Osteoblast (primary cell): ENCODE results near the gene SH3BP5. TPM values are rescaled to one million over a fixed set of nuclear protein-coding genes. Genes with fewer than 3 reads are reported as not detected.

ENCODE experiments used
- DNase-seq: peaks from one replicate; pipeline ENCODE4 v3.0.0; 2011; ENCODE audit warnings: low spot score, mixed read lengths; ENCODE audit not compliant: insufficient read length; ENCODE audit errors: missing footprints
- H2AFZ ChIP-seq: 2 replicates; pipeline ENCODE4 v1.6.0; 2011; ENCODE audit warnings: mild to moderate bottlenecking, low read length
- H3K27ac ChIP-seq: 2 replicates; pipeline ENCODE4 v1.5.1; 2011; ENCODE audit warnings: mild to moderate bottlenecking, low read depth, low read length, moderate library complexity
- H3K27me3 ChIP-seq: 2 replicates; pipeline ENCODE4 v1.6.0; 2012; ENCODE audit warnings: mild to moderate bottlenecking, control low read depth, inconsistent platforms, low read length, moderate library complexity; ENCODE audit not compliant: insufficient read depth
- H3K36me3 ChIP-seq: 2 replicates; pipeline ENCODE4 v1.5.1; 2011; ENCODE audit warnings: mild to moderate bottlenecking, low read length, control low read depth, moderate library complexity; ENCODE audit not compliant: insufficient read depth
- H3K4me1 ChIP-seq: 2 replicates; pipeline ENCODE4 v1.5.1; 2011; ENCODE audit warnings: mild to moderate bottlenecking, low read length, control low read depth, moderate library complexity; ENCODE audit not compliant: insufficient read depth
- H3K4me2 ChIP-seq: 2 replicates; pipeline ENCODE4 v1.6.0; 2011; ENCODE audit warnings: mild to moderate bottlenecking, low read length; ENCODE audit not compliant: insufficient read depth
- H3K4me3 ChIP-seq: fragments of 200-600 bp; sonication (generic); 3 replicates; pipeline ENCODE4 v1.5.1; 2012; ENCODE audit warnings: mild to moderate bottlenecking, low read length, inconsistent platforms; ENCODE audit not compliant: insufficient read depth
- H3K79me2 ChIP-seq: 2 replicates; pipeline ENCODE4 v1.6.0; 2012; ENCODE audit warnings: mild to moderate bottlenecking, low read length, control low read depth, inconsistent platforms; ENCODE audit not compliant: insufficient read depth
- H3K9me3 ChIP-seq: 2 replicates; pipeline ENCODE4 v1.5.1; 2011; ENCODE audit warnings: low read depth, low read length, control low read depth
- H4K20me1 ChIP-seq: 2 replicates; pipeline ENCODE4 v1.6.0; 2012; ENCODE audit warnings: mild to moderate bottlenecking, low read length, control low read depth; ENCODE audit not compliant: insufficient read depth
- total RNA-seq: library from RNA; depleted of rRNA; stranded (reverse); fragments of >200 nt; gene quantifications from 2 replicates; pipeline ENCODE4 v1.2.3, GENCODE V29; 2012
- TF ChIP-seq, protein P1 (sequence below): IDR thresholded peaks from 2 replicates; pipeline ENCODE4 v1.5.1; 2011; ENCODE audit warnings: mild to moderate bottlenecking, low read depth, low read length, moderate library complexity; ENCODE audit errors: extremely low read depth

The SH3BP5 gene
- total RNA-seq, 1 donor = 67.3 TPM

DNA sequence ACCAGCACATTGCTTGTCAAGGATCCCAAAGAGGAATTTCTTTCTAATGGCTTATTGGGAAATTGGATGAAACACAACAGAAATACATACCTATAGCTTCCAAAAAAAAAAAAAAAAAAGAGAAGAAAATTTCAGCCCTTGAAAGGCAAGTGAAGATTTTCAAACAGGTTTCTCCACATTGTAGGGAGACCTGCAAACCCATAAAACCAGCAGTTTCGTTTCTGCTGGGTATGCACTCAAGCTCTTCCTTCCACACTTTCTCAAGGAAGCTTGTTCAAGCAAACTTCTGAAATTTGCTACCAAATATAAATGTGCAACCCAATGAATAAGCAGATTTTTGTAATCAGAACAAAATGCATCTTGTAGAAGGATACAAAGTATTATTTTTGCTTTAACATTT lies 15.9 kb upstream of the SH3BP5 start:
- Histone ChIP-seq H3K4me2 (no peak overlapping the region), H3K4me1 (no peaks in the 10 kb centered on the region), H3K27me3 (peaks cover 3% of the 10 kb centered on the region), H3K9me3 (no peaks in the 10 kb centered on the region), H3K27ac (no peak overlapping the region), H4K20me1 (no peaks in the 10 kb centered on the region), H3K36me3 (no peaks in the 10 kb centered on the region), H3K79me2 (no peaks in the 10 kb centered on the region), H2AFZ (no peak overlapping the region), H3K4me3 (no peak overlapping the region)
- no peak for DNase-seq
- TF ChIP-seq, protein P1, sequence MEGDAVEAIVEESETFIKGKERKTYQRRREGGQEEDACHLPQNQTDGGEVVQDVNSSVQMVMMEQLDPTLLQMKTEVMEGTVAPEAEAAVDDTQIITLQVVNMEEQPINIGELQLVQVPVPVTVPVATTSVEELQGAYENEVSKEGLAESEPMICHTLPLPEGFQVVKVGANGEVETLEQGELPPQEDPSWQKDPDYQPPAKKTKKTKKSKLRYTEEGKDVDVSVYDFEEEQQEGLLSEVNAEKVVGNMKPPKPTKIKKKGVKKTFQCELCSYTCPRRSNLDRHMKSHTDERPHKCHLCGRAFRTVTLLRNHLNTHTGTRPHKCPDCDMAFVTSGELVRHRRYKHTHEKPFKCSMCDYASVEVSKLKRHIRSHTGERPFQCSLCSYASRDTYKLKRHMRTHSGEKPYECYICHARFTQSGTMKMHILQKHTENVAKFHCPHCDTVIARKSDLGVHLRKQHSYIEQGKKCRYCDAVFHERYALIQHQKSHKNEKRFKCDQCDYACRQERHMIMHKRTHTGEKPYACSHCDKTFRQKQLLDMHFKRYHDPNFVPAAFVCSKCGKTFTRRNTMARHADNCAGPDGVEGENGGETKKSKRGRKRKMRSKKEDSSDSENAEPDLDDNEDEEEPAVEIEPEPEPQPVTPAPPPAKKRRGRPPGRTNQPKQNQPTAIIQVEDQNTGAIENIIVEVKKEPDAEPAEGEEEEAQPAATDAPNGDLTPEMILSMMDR = no peak

DNA sequence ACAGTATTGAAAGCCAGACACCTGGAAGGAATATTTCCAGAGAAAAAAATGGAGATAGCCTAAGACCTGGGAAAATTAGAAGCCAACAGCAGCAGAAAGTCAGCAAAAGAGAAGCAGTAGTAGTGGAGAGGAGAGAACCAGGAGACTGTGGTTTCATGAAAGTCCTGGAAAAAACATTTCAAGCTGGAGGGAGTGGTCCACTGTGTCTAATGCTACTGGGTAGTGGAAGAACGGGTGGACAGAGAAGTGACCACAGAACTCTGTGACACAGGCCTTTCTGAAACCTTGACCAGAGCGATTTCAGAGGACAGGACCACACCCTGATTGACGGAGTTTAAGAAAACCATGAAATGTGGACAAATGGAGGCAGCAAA lies 15.3 kb upstream of the SH3BP5 start:
- H3K27ac ChIP-seq = no peak overlapping the region
- no peaks in the 10 kb centered on the region for H3K9me3 ChIP-seq

DNA sequence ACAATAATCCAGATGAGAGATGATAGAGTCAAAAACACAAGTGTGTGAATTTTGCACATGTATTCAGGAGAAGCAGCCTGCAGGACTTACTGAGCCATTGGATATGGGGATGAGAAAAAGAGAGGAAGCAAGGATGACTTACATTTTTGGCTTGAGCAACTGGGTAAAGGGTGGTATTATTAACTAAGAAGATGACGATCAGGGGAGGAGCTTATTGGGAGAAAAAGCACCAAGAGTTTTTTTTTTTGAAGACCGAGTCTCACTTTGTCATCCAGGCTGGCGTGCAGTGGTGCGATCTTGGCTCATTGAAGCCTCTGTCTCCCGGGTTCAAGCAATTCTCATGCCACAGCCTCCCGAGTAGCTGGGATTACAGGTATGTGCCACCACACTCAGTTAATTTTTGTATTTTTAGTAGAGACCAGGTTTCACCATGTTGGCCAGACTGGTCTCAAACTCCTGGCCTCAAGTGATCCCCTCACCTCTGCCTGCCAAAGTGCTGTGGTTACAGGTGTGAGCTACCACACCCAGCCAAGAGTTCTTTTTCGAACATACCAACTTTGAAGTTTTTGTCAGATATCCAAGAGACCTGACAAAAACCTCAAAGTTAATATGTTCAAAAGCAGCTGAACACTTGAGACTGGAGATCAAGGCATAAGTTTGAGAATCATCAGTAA lies 14.8 kb upstream of the SH3BP5 start:
- no peaks in the 10 kb centered on the region for H3K4me1 ChIP-seq
- H3K36me3 ChIP-seq = no peaks in the 10 kb centered on the region
- no peak overlapping the region for H3K4me2 ChIP-seq
- peaks cover 3% of the 10 kb centered on the region for H3K27me3 ChIP-seq
- no peak for DNase-seq
- no peak overlapping the region for H3K27ac ChIP-seq
- TF ChIP-seq, protein P1 = no peak
- H4K20me1 ChIP-seq = no peaks in the 10 kb centered on the region
- no peaks in the 10 kb centered on the region for H3K9me3 ChIP-seq
- H3K4me3 ChIP-seq = no peak overlapping the region
- no peaks in the 10 kb centered on the region for H3K79me2 ChIP-seq
- no peak overlapping the region for H2AFZ ChIP-seq

More for the DNA sequence above, 15.3 kb upstream of the SH3BP5 start:
- Histone ChIP-seq H3K4me3 (no peak overlapping the region), H3K4me1 (no peaks in the 10 kb centered on the region), H3K27me3 (peaks cover 3% of the 10 kb centered on the region), H2AFZ (no peak overlapping the region), H3K79me2 (no peaks in the 10 kb centered on the region), H3K36me3 (no peaks in the 10 kb centered on the region), H3K4me2 (no peak overlapping the region), H4K20me1 (no peaks in the 10 kb centered on the region)
- TF ChIP-seq, protein P1 = no peak
- DNase-seq = no peak

DNA sequence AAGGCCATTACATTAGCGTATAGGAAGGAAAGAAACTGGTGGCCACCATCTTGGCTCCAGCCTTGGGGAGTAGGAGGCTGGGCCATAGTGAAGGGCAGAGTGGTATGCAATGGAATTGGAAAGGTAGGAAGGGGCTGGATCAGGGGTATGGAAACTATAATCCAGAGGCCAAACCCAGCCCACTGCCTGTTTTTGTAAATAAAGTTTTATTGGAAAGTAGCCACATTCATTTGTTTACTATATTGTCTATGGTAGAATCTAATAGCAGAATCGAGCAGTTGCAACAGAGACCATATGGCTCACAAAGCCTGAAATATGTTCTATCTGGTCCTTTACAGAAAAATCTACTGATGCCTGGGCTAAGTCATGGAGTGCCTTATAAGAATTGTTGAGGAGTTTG lies 14.1 kb upstream of the SH3BP5 start:
- no peak overlapping the region for H2AFZ ChIP-seq
- no peak overlapping the region for H3K4me2 ChIP-seq
- peaks cover 3% of the 10 kb centered on the region for H3K27me3 ChIP-seq
- H3K4me3 ChIP-seq = no peak overlapping the region
- no peaks in the 10 kb centered on the region for H3K9me3 ChIP-seq
- DNase-seq = no peak
- no peaks in the 10 kb centered on the region for H3K79me2 ChIP-seq
- H4K20me1 ChIP-seq = no peaks in the 10 kb centered on the region
- TF ChIP-seq, protein P1 = no peak
- H3K36me3 ChIP-seq = no peaks in the 10 kb centered on the region
- no peaks in the 10 kb centered on the region for H3K4me1 ChIP-seq
- H3K27ac ChIP-seq = no peak overlapping the region
